ENCODE measurements around the gene HUNK.
"Not testable (repeated sequence)": the region's sequence is repeated elsewhere in the genome, so short reads cannot be mapped to it uniquely, and the experiment has no call there.

The HUNK gene

DNA sequence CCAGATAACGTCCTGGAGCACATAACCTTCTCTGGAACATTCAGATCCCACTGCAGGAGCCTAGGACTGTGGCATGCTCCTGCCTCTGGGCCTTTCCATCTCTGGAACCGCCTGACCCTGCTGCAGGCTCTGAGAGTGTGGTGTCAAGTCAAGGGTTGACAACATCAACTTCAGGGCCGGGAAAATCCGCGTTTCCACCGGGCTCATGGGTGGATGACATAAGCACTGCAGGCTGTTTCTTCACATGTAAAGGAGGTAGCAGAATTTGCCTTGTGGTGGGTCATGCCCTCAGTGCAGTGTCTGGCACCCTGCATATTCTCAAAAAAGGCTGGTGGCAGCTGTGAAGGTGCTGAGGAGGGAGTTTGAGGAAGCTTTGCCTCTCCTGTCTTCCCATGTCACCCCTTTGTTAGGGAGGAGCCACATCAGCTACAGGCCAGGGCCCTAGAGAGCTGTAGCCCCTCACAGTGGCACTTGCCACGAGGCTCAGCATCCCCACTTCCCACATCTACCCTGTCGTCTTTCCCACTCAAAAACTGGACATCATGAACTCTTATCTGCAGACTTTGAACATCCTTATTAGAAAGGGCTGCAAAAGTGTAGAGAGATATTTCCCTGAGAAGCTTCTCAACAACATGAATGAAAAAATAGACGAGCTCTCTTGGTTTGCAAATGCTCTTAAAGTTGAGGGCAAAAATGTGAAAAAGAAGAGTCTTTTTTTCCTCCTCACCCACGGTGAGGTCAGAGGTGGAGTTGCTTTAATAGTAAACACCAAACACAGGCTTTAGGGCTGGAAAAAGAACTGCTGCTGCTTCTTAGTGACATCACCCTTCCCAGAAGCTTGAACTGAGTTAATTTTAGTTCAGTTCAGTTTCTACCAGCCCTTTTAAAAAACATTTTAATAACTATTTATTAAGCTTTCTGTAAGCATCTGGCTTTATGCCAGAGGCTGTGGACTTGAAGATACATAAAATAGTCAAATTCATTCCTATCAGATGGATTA, 121.3 kb downstream of the HUNK start:
- in situ Hi-C loops (cut with MboI; ENCODE audit: low sequenced_read_pairs) = no loop called here

DNA sequence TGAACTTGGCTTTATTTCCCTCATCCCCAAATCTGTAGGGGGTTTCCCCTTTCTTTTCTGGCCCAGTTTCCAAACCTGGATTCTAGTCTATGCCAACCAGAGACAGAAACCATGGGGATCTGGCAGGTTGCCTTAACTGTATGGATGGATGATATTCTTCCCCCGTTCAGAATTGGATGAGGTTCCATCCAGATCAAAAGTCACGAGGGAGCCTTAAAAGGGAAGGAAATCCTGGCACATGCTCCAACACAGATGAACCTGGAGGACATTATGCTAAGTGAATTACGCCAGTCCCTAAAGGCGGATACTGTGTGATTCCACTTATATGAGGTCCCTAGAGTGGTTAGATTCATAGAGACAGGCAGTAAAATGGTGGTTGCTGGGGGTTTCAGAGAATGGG, 124.4 kb downstream of the HUNK start:
- in situ Hi-C loops (cut with MboI; ENCODE audit: low sequenced_read_pairs) = no loop called here

DNA sequence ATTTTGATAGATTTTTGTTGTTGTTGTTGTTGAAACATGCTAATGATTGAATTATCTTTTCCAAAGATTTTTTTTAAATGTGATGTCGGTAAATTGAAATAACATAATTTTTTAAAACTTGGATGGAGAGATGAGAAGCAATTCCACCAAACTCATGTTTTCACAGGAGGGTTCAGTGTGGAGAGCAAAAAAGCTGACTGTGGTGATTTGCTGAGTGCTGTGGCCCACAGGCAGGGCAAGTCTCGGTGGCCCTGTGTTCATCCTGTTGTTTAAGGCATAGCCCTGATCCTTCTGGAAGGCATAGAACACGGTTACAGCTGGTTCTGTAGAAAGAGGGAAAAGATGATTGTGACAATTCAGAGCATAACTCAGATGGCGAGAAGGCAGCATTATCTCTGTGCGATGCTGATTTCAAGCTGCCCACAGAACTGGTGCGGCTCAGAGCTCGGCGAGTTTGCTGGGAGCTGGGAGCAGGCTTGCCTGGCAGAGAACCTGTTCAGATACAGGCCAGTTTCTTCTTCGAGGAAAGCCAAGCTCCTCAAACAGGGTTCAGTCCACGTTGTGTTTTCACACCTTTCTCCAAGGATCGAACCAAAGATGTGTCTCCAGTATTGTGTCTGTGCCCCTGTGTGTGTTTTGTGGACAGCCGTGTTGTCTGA, 127.1 kb downstream of the HUNK start:
- in situ Hi-C loops (cut with MboI; ENCODE audit: low sequenced_read_pairs) = no loop called here

DNA sequence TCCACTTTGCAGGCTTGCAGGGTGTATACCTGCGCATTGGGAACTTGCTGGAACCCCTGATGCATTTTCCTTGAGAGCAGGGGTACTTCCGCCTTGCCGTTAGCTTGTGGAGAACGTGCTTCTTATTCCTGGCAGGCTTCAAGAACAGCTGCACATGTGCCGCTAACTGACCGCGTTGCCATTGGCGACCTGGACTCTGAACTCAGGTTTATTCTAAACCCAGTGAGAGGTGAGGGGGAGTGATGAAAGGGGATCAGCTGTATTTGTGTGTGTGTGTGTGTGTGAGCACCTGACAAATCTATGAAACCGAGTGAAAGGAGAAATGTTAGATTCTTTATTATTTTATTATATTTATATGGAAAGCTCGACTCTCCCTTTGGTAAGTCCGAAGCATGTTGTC, 128.6 kb downstream of the HUNK start:
- in situ Hi-C loops (cut with MboI; ENCODE audit: low sequenced_read_pairs) = no loop called here

DNA sequence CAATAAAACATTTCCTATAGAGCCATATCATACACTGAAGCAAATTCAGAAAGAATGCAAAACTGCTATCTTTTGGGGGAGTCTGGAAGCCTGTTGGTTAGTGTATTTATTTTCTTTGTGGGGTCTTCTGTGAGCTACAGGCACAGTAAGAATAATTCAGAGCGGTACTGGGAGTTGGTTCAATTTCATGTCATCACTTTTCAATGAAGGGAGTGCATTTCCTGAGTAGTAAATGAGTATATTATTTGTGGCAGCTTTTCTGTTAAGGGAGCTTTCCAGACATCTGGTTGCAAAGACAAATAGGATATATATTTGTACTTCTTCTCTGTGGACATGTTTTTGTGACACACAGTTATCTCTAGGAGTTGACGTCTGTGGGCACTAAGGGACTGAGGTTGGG, 130.6 kb downstream of the HUNK start:
- in situ Hi-C loops (cut with MboI; ENCODE audit: low sequenced_read_pairs) = no loop called here

DNA sequence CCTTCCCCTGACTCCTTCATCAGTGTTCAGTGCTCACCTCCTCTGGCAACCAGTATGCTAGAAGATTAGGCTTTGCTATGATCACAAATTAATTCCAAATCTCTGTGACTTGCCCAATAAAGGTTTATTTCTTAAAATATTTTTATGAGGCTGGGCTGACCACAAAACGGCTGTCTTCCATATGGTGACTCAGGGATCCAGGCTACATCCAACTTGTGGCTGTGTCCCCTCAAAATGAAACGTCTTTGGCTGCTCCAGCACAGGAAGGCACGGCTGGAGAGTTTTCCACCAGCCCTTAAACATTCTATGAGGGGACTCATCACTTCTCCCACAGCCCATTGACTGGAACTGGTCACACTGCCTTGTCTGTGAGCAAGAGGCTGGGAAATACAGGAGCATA, 131.5 kb downstream of the HUNK start:
- in situ Hi-C loops (cut with MboI; ENCODE audit: low sequenced_read_pairs) = no loop called here

DNA sequence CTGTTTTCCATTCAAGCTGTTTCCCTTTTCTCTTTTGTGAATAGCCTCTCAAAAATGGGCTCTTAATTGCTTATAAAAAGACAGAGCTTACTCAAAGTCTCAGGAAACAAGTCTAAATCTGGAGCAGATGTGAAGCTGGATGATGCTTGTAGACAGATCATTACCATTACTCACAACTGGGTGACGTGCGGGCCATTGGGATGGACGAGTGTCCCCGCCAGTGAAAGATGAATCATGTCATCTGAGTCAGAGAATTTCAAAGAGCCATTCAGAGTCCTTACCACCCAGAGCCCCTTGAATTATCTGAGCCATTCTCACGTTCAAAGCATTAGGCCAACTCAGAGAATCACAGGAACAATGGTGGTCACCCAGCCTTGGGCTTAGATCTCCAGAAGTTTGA, 134.6 kb downstream of the HUNK start:
- in situ Hi-C loops (cut with MboI; ENCODE audit: low sequenced_read_pairs) = no loop called here

DNA sequence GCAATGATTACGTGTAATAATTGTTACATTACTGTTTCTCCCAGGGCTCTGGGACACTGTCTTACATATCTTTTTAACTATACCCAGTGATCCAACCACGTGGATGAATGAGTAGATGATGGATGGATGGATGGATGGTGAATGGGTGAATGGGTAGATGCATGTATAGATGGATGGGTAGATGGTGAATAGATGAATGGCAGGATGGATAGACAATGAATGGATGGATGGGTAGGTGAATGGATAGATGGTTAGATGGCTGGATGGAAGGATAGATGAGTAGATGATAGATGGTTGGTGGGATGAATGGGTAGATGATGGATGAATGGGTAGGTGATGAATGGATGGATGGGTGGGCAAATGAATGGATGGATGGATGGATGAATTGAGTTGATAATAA, 135.9 kb downstream of the HUNK start:
- in situ Hi-C loops (cut with MboI; ENCODE audit: low sequenced_read_pairs) = no loop called here

DNA sequence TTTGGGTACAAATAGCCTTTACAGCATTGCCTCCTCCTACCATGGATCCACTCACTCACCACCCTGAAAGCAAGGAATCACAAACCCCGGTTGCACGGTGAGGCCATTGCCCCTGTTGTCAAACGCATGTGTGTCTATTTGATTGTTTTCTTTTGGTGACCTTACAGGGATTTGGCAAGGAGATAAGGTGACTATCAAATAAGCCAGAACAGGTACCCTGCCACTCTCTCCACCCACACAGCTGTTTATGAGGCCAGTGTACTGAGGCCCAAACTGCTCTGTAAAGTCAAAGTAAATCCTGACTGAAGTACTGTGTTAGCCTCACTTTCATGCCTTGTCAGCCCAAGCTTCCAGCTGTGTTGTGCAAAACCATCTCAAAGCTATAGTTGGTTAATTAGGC, 136.4 kb downstream of the HUNK start:
- in situ Hi-C loops (cut with MboI; ENCODE audit: low sequenced_read_pairs) = no loop called here

DNA sequence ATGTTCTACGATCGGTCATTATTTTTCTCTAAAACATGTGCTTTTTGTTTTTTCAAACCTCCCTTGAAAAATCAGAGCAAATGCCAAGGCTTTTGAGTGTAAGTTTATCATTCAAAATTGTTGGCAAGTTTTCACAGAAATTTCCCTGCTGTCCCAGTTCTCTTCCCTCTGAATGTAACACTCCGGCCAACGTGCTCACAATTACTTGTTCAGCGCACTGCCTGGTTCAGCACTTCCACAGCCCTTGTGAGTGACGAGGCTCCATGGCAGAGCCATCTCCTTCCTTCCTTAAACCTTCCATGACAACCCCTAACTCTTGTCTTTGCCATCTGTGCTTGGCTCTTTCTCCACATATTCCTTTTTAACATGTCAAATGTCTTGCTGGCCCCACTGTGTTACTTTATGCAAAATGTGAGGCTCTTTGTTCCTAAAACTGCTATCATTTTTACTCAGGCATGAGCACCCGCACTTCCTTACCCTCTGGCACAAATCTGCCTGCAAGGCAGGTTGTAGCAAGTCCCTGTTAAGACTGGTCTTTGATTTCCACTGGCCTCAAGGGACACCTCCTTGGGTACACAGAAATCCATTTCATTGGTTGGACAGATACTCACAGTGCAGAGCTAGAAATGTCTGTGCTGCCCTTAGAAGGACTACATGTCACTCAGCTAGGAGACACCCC, 142.8 kb downstream of the HUNK start:
- in situ Hi-C loops (cut with MboI; ENCODE audit: low sequenced_read_pairs) = no loop called here

DNA sequence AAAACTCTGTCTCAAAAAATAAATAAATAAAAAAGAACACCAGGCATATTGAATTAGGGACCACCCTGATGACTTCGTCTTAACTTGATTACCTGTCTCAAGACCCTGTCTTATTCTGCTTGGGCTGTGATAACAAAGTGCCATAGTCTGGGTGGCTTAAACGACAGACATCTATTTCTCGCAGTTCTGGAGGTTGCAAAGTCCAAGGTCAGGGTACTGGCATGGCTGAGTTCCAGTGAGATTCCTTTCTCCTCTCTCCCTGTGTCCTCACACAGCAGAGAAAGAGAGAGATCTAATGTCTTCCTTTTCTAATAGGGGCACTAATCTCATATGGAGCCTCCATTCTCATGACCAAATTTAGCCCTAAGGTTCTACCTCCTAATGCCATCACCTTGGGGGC, 145.6 kb downstream of the HUNK start:
- in situ Hi-C loops (cut with MboI; ENCODE audit: low sequenced_read_pairs) = no loop called here

DNA sequence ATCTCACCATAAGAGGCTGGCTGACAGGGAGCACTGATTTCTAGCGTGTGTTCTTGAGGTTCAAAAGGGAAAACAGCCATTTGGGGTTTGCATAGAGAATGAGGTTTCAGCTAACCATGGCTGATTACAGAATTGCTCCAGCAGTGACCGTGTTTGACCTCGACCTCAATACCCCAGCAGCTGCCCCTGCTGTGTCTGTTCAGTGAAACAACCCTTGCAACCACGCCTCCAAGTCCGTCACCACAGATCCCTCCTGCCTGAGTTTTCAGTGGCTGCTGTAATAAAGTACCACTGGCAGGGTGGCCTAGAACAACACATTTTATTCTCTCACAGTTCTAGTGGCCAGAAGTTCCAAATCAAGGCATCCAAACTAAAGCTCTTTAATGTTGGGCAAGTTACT, 147.7 kb downstream of the HUNK start:
- in situ Hi-C loops (cut with MboI; ENCODE audit: low sequenced_read_pairs) = no loop called here

DNA sequence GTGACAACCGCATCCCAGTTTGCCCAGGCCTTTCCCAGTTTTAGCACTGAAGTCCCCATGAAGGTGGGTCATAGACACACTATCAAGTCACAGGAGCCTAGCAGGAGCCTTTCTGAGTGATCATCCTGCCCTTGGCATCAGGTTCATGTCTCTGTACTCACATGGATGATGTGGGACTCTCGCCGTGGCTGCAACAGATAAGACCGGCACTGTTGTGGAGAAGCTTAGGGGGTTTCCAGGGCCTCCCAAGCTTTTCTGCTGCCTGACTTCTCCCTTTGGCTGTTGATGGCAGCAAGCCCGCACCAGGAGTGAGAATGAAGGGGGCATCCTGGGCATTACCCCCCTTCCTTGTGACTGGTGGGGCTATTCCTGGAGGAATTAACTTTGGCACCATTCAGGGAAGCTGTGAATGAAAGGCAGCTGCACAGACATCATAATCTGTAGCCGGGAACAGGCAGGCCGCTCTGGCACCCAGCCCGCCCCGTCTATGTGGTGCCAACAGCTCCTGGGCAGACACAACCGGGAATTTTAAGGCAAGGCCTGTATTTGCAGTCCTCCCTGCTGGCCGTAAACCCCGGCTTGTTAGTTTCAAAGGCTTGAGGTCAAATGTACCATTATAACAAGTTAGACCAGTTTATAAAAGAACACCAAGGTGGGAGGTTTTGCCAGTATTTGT, 148.6 kb downstream of the HUNK start:
- in situ Hi-C loops (cut with MboI; ENCODE audit: low sequenced_read_pairs) = no loop called here

DNA sequence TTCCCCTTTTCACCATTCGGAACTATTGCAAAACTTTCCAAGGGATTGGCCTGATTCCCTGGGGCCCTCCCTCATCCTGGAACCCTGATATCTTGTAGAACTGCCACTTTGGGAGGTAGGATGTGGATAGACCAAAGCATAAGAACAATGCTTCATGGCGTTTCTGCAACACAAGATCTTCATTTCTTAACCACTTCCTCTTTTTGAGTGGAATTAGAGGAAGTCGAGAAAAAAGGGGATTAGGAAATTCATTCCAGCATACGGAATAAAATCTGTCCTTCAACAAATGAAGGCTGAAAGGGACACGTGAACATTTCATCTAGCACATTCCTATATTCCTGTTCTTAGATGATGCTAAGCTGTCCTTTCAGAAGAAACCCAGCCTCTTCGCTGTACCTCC, 149.3 kb downstream of the HUNK start:
- in situ Hi-C loops (cut with MboI; ENCODE audit: low sequenced_read_pairs) = no loop called here

DNA sequence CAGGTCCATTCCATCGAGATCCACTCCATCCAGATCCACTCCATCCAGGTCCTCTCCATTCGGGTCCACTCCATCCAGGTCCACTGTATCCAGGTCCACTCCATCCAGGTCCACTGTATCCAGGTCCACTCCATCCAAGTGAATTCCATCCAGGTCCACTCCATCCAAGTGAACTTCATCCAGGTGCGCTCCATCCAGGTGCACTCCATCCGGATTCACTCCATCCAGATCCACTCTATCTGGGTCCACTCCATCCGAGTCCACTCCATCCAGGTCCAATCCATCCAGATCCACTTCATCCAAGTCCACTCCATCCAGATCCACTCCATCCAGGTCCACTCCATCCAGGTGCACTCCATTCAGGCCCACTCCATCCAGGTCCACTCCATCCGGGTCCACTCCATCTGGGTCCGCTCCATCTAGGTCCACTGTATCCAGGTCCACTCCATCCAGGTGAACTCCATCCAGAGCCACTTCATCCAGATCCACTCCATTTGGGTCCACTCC, 157.4 kb downstream of the HUNK start:
- in situ Hi-C loops (cut with MboI; ENCODE audit: low sequenced_read_pairs) = no loop called here

DNA sequence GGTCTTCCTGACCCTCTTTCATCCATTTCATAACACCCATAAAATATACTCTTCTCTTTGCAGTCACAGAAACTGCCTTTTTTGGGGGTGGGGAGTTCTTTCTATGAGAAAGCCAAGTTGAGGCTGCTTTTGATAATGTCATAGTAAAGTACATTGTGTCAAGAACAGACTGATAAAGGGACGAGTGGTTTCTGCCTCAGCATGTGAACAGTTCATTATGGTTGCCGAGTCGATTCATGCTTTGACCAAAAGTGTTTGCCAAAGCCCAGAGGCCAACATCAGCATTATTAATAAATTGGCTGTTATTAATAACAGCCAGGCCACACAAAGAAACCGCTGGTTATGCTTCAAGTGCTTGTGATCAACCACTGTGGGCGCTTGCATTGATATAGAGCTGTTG, 162.0 kb downstream of the HUNK start:
- in situ Hi-C loops (cut with MboI; ENCODE audit: low sequenced_read_pairs) = no loop called here

DNA sequence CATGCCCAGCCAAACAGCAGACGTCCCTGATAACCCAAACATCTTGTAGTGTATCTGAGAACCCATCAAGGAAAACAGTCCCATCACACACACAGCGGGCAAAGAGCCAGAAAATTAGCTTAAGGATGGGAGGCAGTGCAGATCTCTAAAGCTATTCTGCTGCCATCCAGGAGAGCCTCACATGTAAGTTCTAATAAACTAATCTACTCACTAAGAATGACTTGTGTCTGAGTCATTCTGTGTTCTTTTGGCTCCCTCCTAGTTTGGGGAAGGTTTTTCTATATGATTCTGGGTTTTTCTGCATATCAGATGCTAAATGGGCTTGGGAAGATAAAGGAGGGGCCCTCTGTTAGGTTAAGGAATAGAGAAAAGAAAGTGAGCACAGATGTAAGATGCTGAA, 162.8 kb downstream of the HUNK start:
- in situ Hi-C loops (cut with MboI; ENCODE audit: low sequenced_read_pairs) = no loop called here

DNA sequence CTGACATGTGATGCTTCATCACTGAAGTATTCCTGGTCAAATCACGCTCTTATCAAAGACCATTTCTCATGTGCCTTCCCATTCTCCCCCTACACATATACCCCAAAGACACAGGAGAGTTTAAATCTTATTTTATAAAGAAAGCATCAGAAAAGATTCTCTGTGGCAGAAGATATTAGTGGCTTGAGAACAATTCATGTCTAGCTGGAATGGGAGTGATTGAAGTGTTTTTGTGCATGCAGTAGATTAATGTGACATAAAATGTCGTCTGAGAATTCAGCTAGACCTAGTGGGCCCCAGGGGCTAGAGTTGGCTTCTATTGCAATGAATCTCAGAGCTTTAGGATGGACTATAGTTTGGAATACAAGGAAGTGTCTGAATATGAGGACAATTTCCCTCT, 163.9 kb downstream of the HUNK start:
- in situ Hi-C loops (cut with MboI; ENCODE audit: low sequenced_read_pairs) = no loop called here

DNA sequence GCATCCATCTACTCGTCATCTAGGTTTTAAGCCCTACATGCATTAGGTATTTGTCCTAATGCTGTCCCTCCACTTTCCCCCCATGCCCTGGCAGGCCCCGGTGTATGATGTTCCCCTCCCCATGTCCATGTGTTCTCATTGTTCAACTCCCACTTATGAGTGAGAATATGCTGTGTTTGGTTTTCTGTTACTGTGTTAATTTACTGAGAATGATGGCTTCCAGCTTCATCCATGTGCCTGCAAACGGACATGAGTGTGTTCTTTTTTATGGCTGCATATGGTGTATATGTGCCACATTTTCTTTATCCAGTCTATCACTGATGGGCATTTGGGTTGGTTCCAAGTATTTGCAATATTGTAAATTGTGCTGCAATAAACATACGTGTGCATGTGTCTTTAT, 165.9 kb downstream of the HUNK start:
- in situ Hi-C loops (cut with MboI; ENCODE audit: low sequenced_read_pairs) = not testable (repeated sequence)

DNA sequence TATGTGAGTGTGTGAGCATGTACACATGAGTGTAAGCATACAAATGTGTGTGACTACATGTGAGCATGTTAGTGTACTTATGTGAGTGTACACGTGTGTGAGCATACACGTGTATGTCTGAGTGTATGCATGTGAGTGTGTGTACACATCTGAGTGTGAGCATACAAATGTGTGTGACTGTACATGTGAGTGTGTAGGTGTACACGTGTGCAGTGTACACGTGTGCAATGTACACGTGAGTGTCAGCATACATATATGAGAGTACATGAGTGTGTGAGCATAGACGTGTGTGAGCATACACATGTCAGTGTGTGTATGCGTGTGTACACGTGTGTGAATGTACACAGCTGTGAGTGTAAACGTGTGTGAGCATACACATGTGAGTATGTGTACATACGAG, 170.6 kb downstream of the HUNK start:
- in situ Hi-C loops (cut with MboI; ENCODE audit: low sequenced_read_pairs) = no loop called here

All from HL-60/S4 treated with phorbol 12-myristate 13-acetate at 8.2 ng/mL for 4 days and 3 days (cell line).